NCI-H69 (cell line): ENCODE data around the gene SPDYE18.
"Not testable (repeated sequence)": the region's sequence is repeated elsewhere in the genome, so short reads cannot be mapped to it uniquely, and the experiment has no call there.

Experiments
- DNase-seq: peaks from one replicate; lab custom pipeline; 2025; lab: John Stamatoyannopoulos, UW

The SPDYE18 gene

GRCh38 chr7:77062557-77062956 lies at the start of gene SPDYE18:
Gene SPDYE18, minus strand, starts transcription at chr7:77062558. Its CDS starts 2,046 bp downstream, at chr7:77060512.
- DNase-seq, result not testable (repeated sequence)

GRCh38 chr7:77108362-77108761 lies 46.0 kb upstream of the SPDYE18 start:
- not testable (repeated sequence) for DNase-seq

DNA sequence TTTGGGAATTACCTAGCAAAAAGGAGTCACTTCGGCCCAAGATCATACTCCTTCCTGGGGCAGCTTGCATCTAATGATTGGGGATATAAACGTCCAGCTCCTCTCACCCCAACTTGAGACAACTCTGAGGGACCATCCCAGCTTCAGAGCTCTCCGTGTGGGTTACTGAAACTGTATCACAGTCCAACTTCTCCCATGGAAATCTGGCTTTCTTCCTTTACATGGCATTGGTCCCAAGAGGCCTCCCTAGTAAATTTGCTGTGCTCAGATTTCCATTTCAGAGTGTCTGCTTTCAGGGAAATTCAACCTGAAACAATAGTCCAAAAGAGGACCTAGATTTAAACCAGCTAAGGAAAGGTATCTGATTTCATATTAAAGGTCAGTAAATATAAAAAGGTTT lies 45.3 kb upstream of the SPDYE18 start:
- DNase-seq, result peak; percentile 40

GRCh38 chr7:77105904-77106303 lies 43.5 kb upstream of the SPDYE18 start:
- not testable (repeated sequence) for DNase-seq

DNA sequence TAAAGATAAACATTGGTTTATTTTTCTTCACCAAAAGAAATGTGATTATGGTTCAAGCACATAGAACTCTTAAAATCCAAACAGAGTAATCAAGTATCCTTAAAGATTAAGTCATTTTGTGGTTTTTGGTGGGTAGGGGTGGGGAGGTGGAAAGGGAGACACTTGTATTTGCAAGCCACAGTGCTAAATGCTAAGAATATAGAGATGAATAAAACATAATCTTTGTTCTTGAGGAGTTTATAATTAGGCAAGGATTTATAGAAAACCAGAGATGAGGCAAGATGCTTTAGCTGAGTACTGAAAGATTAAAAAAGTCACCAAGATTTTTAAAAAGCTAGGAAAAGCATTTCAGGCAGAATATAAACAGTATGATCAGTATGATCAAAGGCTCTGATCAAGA lies 40.3 kb upstream of the SPDYE18 start:
- not testable (repeated sequence) for DNase-seq

GRCh38 chr7:77101187-77101586 lies 38.8 kb upstream of the SPDYE18 start:
- not testable (repeated sequence) for DNase-seq

- not testable (repeated sequence) for DNase-seq
Measured at GRCh38 chr7:77100501-77100900, 38.1 kb upstream of the SPDYE18 start.

- DNase-seq, result not testable (repeated sequence)
Measured at GRCh38 chr7:77092301-77092700, 29.9 kb upstream of the SPDYE18 start.

DNA sequence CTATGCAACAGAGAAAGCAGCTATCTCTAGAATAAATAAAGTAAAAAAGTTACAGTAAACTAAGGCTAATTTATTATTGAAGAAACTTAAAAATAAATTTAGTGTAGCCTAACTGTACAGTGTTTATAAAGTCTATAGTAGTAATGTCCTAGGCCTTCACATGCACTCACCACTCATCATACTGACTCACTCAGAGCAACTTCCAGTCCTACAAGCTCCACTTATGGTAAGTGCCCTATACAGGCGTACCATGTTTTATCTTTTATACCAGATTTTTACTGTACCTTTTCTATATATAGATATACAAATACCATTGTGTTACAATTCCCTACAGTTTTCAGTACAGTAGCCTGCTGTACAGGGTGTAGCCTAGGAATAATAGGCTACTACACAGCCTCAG lies 19.8 kb upstream of the SPDYE18 start:
- not testable (repeated sequence) for DNase-seq

DNA sequence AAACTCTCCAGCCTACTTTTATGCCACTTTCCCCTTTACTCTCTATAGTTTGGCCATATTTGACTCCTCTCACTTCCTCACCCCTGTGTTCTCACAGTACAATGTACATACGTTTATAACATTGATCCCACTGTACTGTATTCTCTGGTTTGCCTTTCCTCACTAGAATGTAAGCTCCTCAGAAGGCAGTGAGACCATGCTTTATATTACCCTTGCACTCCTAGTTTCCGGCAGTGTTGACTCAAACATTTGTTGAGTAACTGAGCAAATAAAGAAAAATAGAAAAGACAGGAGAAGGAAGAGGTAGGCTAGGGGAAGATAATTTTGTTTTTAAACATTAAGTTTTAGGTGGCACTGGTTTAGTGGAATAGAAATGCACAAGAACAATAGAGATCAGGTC lies 17.9 kb upstream of the SPDYE18 start:
- DNase-seq, result not testable (repeated sequence)

DNA sequence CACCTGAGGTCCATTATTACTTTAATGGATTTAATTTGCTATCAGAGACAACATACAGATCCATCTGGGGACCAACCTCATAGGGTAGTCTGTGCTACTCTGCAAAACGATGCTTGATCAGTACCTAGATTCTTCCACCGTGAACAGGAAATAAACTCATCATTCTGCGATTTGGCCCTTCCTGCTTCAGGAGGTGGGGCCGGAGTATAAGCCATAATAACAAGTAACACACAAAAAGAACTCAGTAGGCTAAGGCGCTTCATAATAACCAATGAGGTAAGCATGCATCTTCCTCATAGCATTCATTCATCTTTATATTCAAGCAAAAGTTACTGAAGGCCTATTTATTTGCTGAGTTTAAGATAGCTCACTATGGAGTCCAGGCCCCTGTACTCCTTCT lies 17.3 kb upstream of the SPDYE18 start:
- not testable (repeated sequence) for DNase-seq

DNA sequence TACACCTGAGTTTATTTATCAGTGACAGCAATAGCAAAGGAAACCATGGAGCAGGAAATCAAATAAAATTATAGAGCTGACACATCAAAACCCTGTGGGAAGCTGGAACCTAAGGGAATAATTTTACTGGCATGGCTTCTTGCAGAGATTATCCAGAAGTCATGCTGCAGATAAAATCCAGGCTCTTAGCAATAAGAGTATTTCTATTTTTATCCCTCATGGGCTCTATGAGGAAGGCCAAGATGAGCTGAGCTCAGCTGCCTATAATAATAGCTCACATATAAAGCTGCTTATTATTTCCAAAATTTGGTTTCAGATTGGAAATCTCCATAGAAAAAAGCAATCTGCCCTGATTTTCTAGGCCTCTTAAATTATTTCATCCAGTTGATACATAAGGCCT lies 16.8 kb upstream of the SPDYE18 start:
- DNase-seq, result not testable (repeated sequence)

DNA sequence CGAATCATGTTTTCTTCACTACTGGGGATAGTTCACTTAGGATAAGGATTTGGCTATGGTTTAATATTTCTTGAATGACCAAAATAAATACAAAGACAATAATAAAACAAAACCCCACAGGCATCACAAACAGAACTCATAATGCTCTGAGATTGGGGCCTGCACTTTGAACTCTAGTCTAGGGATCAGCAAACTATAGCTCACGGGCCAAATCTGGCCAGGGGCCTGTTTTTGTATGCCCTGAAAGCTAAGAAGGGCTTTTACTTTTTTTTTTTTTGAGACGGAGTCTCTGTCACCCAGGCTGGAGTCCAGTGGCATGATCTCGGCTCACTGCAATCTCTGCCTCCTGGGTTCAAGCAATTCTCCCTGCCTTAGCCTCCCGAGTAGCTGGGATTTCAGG lies 14.7 kb upstream of the SPDYE18 start:
- DNase-seq, result not testable (repeated sequence)

- DNase-seq, result not testable (repeated sequence)
Measured at GRCh38 chr7:77074786-77075396, 12.5 kb upstream of the SPDYE18 start.

- not testable (repeated sequence) for DNase-seq
Measured at GRCh38 chr7:77071108-77071507, 8.8 kb upstream of the SPDYE18 start.

DNA sequence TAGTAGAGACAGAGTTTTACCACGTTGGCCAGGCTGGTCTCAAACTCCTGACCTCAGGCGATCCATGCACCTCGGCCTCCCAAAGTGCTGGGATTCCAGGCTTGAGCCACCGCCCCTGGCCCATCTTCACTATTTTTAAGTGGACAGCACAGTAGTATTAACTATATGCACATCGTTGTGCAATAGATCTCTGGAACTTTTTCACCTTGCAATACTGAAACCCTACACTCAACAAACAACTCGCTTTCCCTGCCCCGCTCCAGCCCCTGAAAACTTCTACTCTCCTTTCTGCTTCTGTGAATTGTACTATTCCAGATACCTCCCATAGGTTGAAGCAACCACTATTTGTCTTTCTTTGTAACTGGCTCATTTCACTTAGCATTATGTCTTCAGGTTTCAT lies 3.5 kb upstream of the SPDYE18 start:
- not testable (repeated sequence) for DNase-seq

GRCh38 chr7:77063732-77064131 lies 1.4 kb upstream of the SPDYE18 start:
- not testable (repeated sequence) for DNase-seq

- DNase-seq, result not testable (repeated sequence)
Measured at GRCh38 chr7:77032261-77032660, 30.1 kb downstream of the SPDYE18 start, which contains the start of gene SPDYE17. Gene SPDYE17, minus strand, starts transcription at chr7:77032361. Its CDS starts 1,791 bp downstream, at chr7:77030570.

DNA sequence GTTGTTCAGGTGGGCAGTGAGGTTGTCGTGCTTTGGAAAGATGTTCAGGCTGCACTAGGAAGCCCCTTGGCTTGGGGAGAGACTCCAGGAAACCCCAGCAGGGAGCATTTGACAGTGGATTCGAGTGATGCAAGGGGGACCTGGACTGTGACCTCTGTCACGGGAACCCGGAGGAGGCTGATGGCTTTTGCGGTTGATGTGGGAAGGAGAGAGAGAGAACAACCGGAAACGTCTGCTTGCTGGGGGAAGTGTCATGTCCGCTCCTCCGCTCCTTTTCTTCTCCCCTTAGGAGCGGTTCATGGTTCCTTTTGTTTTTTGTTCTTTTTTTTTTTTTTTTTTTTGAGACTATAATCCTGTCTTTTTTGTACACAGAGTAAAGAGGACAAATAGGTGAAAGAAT lies 36.0 kb downstream of the SPDYE18 start:
- DNase-seq, result not testable (repeated sequence)

- DNase-seq, result not testable (repeated sequence)
Measured at GRCh38 chr7:77010074-77010680, 52.2 kb downstream of the SPDYE18 start.

DNA sequence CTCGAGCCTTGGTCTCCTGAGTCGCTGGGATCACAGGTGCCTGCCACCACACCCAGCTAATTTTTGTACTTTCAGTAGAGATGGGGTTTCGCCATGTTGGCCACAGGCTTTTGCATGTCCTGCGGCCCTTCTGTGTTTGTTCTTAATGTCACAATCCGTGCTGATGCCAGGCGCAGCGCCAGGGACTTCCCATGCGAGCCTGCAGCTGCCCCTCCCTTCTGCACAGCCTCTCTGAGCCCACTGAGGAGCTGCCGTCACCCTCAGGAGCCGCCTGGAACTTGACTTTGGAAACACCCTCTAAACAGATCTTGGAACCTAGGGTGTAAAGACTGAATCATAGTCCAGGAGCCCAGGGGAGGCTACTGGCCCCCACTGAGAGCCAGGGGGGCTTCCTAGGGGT lies 54.4 kb downstream of the SPDYE18 start:
- peak; percentile 28 for DNase-seq

GRCh38 chr7:77006127-77007110 lies 55.9 kb downstream of the SPDYE18 start:
- DNase-seq, result not testable (repeated sequence)
